Upper lobe of right lung (tissue), 1 donor: ENCODE data around the gene NME7. TPM values are rescaled to one million over a fixed set of nuclear protein-coding genes. Genes with fewer than 3 reads are reported as not detected.
"Not testable (repeated sequence)": the region's sequence is repeated elsewhere in the genome, so short reads cannot be mapped to it uniquely, and the experiment has no call there.

ENCODE experiments used
- ATAC-seq: fragments of 200-7000 bp; cut with Tn5 transposase; one replicate; pipeline ENCODE4 v1.9.1; 2020; ENCODE audit warnings: mild to moderate bottlenecking, moderate library complexity
- DNase-seq: peaks from one replicate; pipeline ENCODE4 v3.0.0-alpha.2; 2020
- H3K27ac ChIP-seq: fragments of 200-600 bp; one replicate; pipeline ENCODE4 v1.8.0; 2022
- H3K27me3 ChIP-seq: fragments of 200-600 bp; one replicate; pipeline ENCODE4 v1.8.0; 2022; ENCODE audit warnings: mild to moderate bottlenecking
- H3K36me3 ChIP-seq: fragments of 200-600 bp; one replicate; pipeline ENCODE4 v1.8.0; 2022
- H3K4me1 ChIP-seq: fragments of 200-600 bp; one replicate; pipeline ENCODE4 v1.8.0; 2022
- H3K4me3 ChIP-seq: fragments of 200-600 bp; one replicate; pipeline ENCODE4 v1.8.0; 2022; ENCODE audit warnings: mild to moderate bottlenecking
- H3K9me3 ChIP-seq: fragments of 200-600 bp; one replicate; pipeline ENCODE4 v1.8.0; 2022
- intact Hi-C: fragments of 100-400 bp; cut with DNase I; formaldehyde crosslinking; loops from one replicate; pipeline ENCODE4 v1.11.0; 2022
- total RNA-seq: library from RNA; stranded (reverse); fragmentation: NEBNext Ultra II Directional; extraction: Animal tissue kit (Norgen Biotek cat#: 25700); gene quantifications from one replicate; pipeline ENCODE4 v1.2.1, GENCODE V29; 2021
- TF ChIP-seq, protein P1 (sequence below): fragments of 200-600 bp; IDR thresholded peaks from one replicate; pipeline ENCODE4 v1.8.0; 2022; ENCODE audit warnings: antibody characterized with exemption
- donor health status: DM: no; HTN: yes; CAD: no; lungs with severe emphysema.

The NME7 gene
- total RNA-seq, 1 donor from 2014 or later = 12.1 TPM

DNA sequence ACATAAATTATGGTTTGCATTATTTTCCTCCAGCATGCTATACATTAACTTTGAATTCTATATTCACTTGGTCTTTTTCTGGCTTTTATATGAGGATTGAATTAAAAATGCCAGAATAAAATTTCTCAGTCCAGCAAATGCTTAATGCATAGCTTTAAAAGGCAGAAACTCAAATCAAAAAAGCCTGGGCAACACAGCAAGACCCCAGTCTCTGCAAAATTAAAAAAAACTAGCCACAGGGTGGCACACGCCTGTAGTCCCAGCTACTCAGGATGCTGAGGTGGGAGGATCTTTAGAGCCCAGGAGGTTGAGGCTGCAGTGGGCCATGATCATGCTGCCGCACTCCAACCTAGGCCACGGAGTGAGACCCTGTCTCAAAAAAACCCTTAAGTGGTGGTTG lies 241.3 kb downstream of the NME7 start:
- H3K36me3 ChIP-seq = peaks cover 50% of the 10 kb centered on the region
- DNase-seq (no peak), ATAC-seq (no peak)
- H3K4me3 ChIP-seq = no peak overlapping the region
- TF ChIP-seq, protein P1, sequence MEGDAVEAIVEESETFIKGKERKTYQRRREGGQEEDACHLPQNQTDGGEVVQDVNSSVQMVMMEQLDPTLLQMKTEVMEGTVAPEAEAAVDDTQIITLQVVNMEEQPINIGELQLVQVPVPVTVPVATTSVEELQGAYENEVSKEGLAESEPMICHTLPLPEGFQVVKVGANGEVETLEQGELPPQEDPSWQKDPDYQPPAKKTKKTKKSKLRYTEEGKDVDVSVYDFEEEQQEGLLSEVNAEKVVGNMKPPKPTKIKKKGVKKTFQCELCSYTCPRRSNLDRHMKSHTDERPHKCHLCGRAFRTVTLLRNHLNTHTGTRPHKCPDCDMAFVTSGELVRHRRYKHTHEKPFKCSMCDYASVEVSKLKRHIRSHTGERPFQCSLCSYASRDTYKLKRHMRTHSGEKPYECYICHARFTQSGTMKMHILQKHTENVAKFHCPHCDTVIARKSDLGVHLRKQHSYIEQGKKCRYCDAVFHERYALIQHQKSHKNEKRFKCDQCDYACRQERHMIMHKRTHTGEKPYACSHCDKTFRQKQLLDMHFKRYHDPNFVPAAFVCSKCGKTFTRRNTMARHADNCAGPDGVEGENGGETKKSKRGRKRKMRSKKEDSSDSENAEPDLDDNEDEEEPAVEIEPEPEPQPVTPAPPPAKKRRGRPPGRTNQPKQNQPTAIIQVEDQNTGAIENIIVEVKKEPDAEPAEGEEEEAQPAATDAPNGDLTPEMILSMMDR = no peak
- no peaks in the 10 kb centered on the region for H3K4me1 ChIP-seq
- intact Hi-C loops = no loop called here
- no peak overlapping the region for H3K27ac ChIP-seq
- no peaks in the 10 kb centered on the region for H3K27me3 ChIP-seq
- H3K9me3 ChIP-seq = no peaks in the 10 kb centered on the region

DNA sequence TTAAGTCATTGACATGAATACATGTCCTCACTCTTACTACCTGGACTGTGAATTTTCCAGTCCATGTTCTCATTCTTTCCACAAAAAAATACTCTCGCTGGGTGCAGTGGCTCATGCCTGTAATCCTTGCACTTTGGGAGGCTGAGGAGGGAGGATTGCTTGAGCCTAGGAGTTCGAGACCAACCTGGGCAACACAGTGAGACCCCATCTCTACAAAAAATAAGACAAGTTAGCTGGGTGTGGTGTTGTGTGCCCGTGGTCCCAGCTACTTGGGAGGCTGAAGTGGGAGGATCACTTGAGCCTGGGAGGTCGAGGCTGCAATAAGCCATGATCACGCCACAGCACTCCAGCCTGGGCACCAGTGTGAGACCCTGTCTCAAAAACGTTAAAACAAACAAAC lies 242.0 kb downstream of the NME7 start:
- H3K36me3 ChIP-seq = peaks cover 43% of the 10 kb centered on the region
- H3K27me3 ChIP-seq, H3K9me3 ChIP-seq, H3K4me1 ChIP-seq, ATAC-seq, H3K27ac ChIP-seq, DNase-seq, intact Hi-C loops, H3K4me3 ChIP-seq: not testable (repeated sequence)

DNA sequence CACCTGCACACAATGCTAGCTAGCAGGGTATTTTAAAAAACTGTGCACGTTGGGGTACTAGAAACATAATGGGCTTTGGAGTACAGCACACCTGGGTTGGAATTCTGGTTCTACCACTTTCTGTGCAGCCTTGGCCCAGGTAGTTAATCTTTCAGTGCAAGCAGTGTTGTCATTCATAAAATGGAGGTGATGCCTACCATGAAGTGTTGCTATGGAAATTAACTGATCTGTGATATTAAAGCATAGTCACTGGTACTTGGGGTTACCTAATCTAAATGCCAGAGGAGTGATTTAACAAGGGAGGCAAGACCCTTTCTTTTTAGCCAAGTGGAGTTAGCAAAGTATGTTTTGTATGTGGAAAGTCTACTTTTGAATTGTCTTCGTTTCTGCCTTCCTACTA lies 243.1 kb downstream of the NME7 start:
- Histone ChIP-seq H3K4me3 (no peak overlapping the region), H3K36me3 (peaks cover 43% of the 10 kb centered on the region), H3K27ac (no peak overlapping the region), H3K27me3 (no peaks in the 10 kb centered on the region), H3K4me1 (no peaks in the 10 kb centered on the region), H3K9me3 (no peaks in the 10 kb centered on the region)
- TF ChIP-seq, protein P1 = no peak
- ATAC-seq (peak; percentile 69), DNase-seq (no peak)
- intact Hi-C loops = no loop called here

DNA sequence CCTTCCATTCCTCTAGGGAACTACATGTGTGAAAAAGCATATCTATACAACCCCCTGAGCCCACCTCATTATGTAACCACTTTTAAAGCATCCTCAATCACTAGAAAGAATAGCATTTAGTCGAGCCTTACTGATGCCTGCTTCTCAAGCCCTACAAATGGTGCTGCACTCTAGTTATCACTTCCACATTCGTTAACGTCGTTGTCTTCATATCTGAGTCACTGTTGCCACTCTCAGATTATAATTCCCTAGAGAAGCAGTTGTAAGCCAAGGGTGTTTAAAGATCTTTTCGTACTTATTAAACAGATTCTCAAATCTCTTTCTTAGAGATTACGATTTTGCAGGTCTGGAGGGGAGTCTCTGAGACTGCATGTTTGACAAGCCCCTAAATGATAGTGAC lies 244.6 kb downstream of the NME7 start:
- intact Hi-C loops = no loop called here
- Histone ChIP-seq H3K27ac (no peak overlapping the region), H3K9me3 (no peaks in the 10 kb centered on the region), H3K27me3 (no peaks in the 10 kb centered on the region), H3K4me1 (peaks cover 8% of the 10 kb centered on the region), H3K4me3 (no peak overlapping the region), H3K36me3 (peaks cover 30% of the 10 kb centered on the region)
- ATAC-seq = no peak
- TF ChIP-seq, protein P1 = no peak
- DNase-seq = no peak

DNA sequence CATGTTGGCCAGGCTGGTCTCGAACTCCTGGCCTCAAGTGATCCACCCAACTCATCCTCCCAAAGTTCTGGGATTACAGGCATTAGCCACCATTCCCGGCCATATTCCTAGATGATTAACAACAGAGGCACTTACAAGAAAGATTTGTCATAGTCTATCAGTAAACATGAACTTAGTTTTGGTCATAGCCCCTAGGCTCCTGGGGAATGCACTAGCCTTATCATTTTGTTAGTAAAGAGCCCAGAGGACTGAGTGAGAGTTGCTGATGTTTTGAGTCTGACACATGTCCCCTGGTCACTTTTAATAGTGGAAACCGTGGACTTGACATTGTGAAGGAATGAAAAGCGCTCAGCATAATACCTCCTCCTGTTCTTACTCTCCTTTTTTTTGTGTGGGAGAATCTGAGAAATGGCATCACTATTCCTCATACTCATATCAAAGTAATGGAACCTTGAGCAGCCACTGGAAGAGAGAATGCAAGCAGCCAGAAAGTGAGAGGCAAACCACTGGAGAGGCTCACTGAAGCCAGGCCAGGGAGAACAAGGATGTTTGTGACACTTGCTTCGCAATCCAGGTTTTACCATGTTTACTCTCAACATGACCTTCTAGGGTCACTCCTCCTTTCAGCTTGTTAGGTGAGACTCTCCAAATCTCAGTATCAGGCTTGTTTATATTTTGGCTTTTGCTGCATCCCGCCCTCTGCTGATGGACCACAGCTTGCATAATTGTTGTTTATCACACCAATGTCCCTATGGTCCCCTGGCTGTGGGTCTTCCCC lies 246.3 kb downstream of the NME7 start:
- peaks cover 15% of the 10 kb centered on the region for H3K4me1 ChIP-seq
- ATAC-seq (no peak), DNase-seq (no peak)
- no peak overlapping the region for H3K27ac ChIP-seq
- H3K27me3 ChIP-seq = no peaks in the 10 kb centered on the region
- no peaks in the 10 kb centered on the region for H3K9me3 ChIP-seq
- no peak overlapping the region for H3K4me3 ChIP-seq
- TF ChIP-seq, protein P1 = no peak
- peaks cover 14% of the 10 kb centered on the region for H3K36me3 ChIP-seq
- intact Hi-C loops = no loop called here

DNA sequence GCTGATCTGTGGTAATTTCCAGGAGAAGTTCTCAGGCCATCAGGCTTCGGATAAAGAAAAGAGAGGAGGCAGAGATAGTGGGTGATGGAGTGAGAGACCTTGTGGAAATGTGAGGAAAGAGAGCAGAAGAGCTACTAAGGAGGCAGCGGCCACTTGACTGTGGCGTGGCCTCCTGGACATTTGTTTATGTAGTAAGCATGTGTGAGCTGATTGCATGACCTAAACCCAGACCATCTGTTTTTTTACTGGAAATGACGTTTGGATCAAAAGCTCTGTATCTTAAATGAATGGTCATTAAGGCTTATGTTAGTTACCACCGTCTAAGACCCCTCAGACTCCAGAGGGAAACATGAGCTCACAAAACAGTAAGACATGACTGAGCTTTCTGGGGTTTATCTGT lies 247.5 kb downstream of the NME7 start:
- H3K27me3 ChIP-seq = no peaks in the 10 kb centered on the region
- ATAC-seq (no peak), DNase-seq (no peak)
- TF ChIP-seq, protein P1 = no peak
- H3K36me3 ChIP-seq = peaks cover 5% of the 10 kb centered on the region
- H3K4me3 ChIP-seq = no peak overlapping the region
- intact Hi-C loops = no loop called here
- no peaks in the 10 kb centered on the region for H3K9me3 ChIP-seq
- H3K4me1 ChIP-seq = peaks cover 27% of the 10 kb centered on the region
- no peak overlapping the region for H3K27ac ChIP-seq
